ENCODE data around the gene KCNS3.

Gene KCNS3

DNA sequence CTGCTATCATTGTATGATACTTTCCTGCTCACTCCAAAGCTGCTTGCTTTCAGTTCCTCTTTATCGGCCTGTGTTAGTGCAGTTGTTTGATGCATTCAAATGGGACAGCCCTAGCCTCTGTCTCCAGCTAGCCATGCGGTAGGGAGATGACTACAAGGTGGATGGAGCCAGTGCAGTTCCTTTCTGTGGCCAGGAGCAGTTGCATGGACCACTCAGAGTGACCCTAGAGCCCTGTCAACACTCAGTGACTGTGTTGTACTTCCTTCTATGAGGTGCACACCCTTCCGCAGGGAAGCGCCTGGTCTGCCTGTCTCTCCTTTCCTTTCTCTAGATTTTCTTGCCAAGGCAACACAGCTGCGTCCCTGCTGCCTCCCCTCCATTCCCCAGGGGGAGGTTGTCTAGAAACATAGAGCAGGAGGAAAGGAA lies 33.8 kb downstream of the KCNS3 start:
- no peak overlapping the region for H3K4me3 ChIP-seq (ENCODE audit: control insufficient read depth, low read depth, low read length)
- DNase-seq (ENCODE audit: low read depth) = no peak
- no peak for TF ChIP-seq CTCF (conservative IDR thresholded peaks at IDR 0.05; ENCODE audit: control insufficient read depth, insufficient read depth, low read depth, low read length)

- H3K4me3 ChIP-seq (ENCODE audit: control insufficient read depth, low read depth, low read length) = no peak overlapping the region
- DNase-seq (ENCODE audit: low read depth) = no peak
- TF ChIP-seq CTCF (conservative IDR thresholded peaks at IDR 0.05; ENCODE audit: control insufficient read depth, insufficient read depth, low read depth, low read length) = no peak
These were observed 36.6 kb downstream of the KCNS3 start for GRCh38 chr2:17915099-17915498.

DNA sequence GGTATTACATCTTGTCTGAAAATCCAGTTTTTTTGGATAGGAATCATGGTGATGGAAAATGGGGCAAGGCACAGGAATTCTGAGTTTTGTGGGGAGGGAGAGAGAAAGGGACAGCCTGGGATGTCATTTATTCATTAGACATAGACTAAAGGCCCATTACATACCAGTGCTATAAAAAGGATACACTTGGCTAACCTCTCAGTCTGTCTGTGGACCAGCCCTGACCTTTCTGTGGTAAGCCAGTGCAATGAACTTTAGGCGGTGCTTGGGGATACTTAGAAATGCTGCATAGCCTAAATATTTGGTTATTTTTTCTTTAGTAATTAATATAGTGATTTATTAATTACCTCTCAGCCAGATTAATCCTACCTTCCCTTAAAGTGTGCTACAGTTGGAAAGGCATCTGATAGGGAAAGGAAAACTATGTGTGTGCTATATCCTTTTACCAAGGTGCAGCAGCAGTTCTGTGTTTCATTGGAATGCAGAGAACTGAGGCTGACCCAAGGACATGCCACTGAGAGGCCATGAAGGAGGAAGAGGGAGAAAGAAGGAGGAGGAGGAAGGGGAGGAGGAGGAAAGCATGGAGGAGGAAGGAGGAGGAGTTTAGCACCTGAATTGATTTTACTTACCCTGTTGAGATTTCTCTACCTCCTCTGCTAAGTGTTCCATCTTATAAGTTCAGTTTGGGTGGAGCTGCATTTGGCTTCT lies 37.5 kb downstream of the KCNS3 start:
- no peak overlapping the region for H3K4me3 ChIP-seq (ENCODE audit: control insufficient read depth, low read depth, low read length)
- DNase-seq (ENCODE audit: low read depth) = no peak
- no peak for TF ChIP-seq CTCF (conservative IDR thresholded peaks at IDR 0.05; ENCODE audit: control insufficient read depth, insufficient read depth, low read depth, low read length)

DNA sequence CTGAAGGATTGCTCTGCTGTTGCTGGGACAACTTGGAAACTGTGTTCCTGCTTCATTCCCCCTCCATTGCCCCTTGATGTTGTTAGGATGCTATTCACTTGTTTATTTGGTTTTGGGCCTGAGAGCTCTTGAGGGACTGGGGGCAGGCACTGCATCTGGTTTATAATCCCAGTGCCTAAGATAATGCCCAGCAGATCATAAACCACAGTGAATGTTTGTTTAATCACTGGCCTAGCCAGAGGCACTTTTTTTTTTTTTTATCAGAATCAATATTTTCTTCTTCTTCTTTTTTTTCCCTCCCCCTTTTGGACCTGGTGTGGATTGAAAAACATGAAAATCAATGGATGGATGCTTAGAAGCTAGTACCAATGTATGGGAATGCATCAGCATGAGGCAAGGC lies 38.1 kb downstream of the KCNS3 start:
- DNase-seq (ENCODE audit: low read depth) = no peak
- no peak overlapping the region for H3K4me3 ChIP-seq (ENCODE audit: control insufficient read depth, low read depth, low read length)
- TF ChIP-seq CTCF (conservative IDR thresholded peaks at IDR 0.05; ENCODE audit: control insufficient read depth, insufficient read depth, low read depth, low read length) = no peak

- DNase-seq (ENCODE audit: low read depth) = no peak
- no peak for TF ChIP-seq CTCF (conservative IDR thresholded peaks at IDR 0.05; ENCODE audit: control insufficient read depth, insufficient read depth, low read depth, low read length)
- no peak overlapping the region for H3K4me3 ChIP-seq (ENCODE audit: control insufficient read depth, low read depth, low read length)
These were observed 40.3 kb downstream of the KCNS3 start for GRCh38 chr2:17918789-17919188.

DNA sequence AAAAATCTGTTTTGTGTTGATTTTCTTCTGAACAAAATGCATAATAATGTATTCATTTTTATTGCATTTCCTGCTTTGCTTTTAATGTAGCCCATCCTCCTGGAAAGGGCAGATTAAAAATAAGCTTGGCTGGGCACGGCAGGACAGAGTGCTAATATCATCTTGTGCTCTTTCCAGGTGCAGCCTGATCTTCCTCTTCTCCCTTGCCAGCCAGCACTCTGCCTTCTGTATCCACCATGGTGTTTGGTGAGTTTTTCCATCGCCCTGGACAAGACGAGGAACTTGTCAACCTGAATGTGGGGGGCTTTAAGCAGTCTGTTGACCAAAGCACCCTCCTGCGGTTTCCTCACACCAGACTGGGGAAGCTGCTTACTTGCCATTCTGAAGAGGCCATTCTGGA lies 52.3 kb downstream of the KCNS3 start:
- no peak for TF ChIP-seq CTCF (conservative IDR thresholded peaks at IDR 0.05; ENCODE audit: control insufficient read depth, insufficient read depth, low read depth, low read length)
- no peak for DNase-seq (ENCODE audit: low read depth)
- no peak overlapping the region for H3K4me3 ChIP-seq (ENCODE audit: control insufficient read depth, low read depth, low read length)

GRCh38 chr2:17933256-17933655 lies 54.8 kb downstream of the KCNS3 start:
- H3K4me3 ChIP-seq (ENCODE audit: control insufficient read depth, low read depth, low read length) = no peak overlapping the region
- no peak for TF ChIP-seq CTCF (conservative IDR thresholded peaks at IDR 0.05; ENCODE audit: control insufficient read depth, insufficient read depth, low read depth, low read length)
- DNase-seq (ENCODE audit: low read depth) = no peak
